ENCODE measurements around the gene DLG2. TPM values are rescaled to one million over a fixed set of nuclear protein-coding genes. Genes with fewer than 3 reads are reported as not detected.

Gene DLG2
- total and polyA plus RNA-seq, 2 of the 4 experiments (the other 2 are of a cell fraction), result 0.31 to 0.36 TPM

GRCh38 chr11:83697518-83697917 is 1929.6 kb downstream of the DLG2 start:
- H3K23ac ChIP-seq (ENCODE audit: low read depth, low read length), result no peak overlapping the region
- H2BK15ac ChIP-seq (ENCODE audit: low read depth, low read length), result no peak overlapping the region
- no peak overlapping the region for H3K4ac ChIP-seq (ENCODE audit: low read depth, low read length)
- H3K36me3 ChIP-seq (ENCODE audit: control insufficient read depth, insufficient read depth, low read length), result no peaks in the 10 kb centered on the region
- H4K5ac ChIP-seq (ENCODE audit: low read depth, low read length), result no peak overlapping the region
- H3K4me3 ChIP-seq (ENCODE audit: insufficient read depth, low read depth, low read length), result no peak overlapping the region
- intact Hi-C loops (cut with micrococcal nuclease) (no loop called here), in situ Hi-C loops (cut with MboI; ENCODE audit: low sequenced_read_pairs) (no loop called here), dilution Hi-C loops (cut with HindIII; ENCODE audit: low sequenced_read_pairs, unreplicated experiment) (no loop called here)
- H2AK9ac ChIP-seq (replicated peaks; ENCODE audit: low read depth, low read length, poor library complexity), result no peak overlapping the region
- H3K4me1 ChIP-seq (ENCODE audit: control insufficient read depth, insufficient read depth, low read length), result no peaks in the 10 kb centered on the region
- H3K9me3 ChIP-seq (ENCODE audit: control insufficient read depth, insufficient read depth, low read length), result no peaks in the 10 kb centered on the region
- no peak overlapping the region for H3K27ac ChIP-seq (ENCODE audit: insufficient read depth, low read length)
- no peaks in the 10 kb centered on the region for H3K9me1 ChIP-seq (ENCODE audit: insufficient read depth, low read length)
- no peak overlapping the region for H4K8ac ChIP-seq (ENCODE audit: low read depth in 2 of 2, low read length in 2 of 2)
- no peak overlapping the region for H4K91ac ChIP-seq (ENCODE audit: insufficient read depth, low read depth, low read length)
- no peak overlapping the region for H3K18ac ChIP-seq (ENCODE audit: low read depth, low read length)
- H3K4me2 ChIP-seq (ENCODE audit: low read depth, low read length), result no peak overlapping the region
- H2BK20ac ChIP-seq (ENCODE audit: low read depth, low read length), result no peak overlapping the region
- no peak overlapping the region for H2BK5ac ChIP-seq (ENCODE audit: low read depth, low read length, poor library complexity, severe bottlenecking)
- POLR2A ChIA-PET (ENCODE audit: unreplicated experiment), result no interaction called here
- no peak for ATAC-seq (ENCODE audit: low read depth)
- H3K14ac ChIP-seq (replicated peaks; ENCODE audit: low read depth, low read length), result no peak overlapping the region
- no peak overlapping the region for H3K56ac ChIP-seq (ENCODE audit: extremely low read depth, insufficient read depth, low read length)
- H2AFZ ChIP-seq (replicated peaks; ENCODE audit: low read length, poor library complexity), result no peak overlapping the region
- no peak for DNase-seq
- H3K27me3 ChIP-seq (ENCODE audit: control insufficient read depth, insufficient read depth, low read length), result peaks cover 2% of the 10 kb centered on the region
- no peaks in the 10 kb centered on the region for H4K20me1 ChIP-seq (ENCODE audit: insufficient read depth, low read length)
- no peak overlapping the region for H3K9ac ChIP-seq (ENCODE audit: low read depth, low read length)
- WGBS, 2 experiments (ENCODE audit: extremely low coverage in 2 of 2, insufficient read length in 1 of 2), result no CpG with 5 or more reads among the region's 2 CpGs
- no peak overlapping the region for H2AK5ac ChIP-seq (ENCODE audit: low read depth, low read length)
- CTCF ChIA-PET, result no interaction called here
- H3K79me1 ChIP-seq (ENCODE audit: low read depth in 1 of 2, low read length in 2 of 2), result no peaks in the 10 kb centered on the region
- H2BK120ac ChIP-seq (ENCODE audit: low read depth, low read length), result no peak overlapping the region
- BruUV-seq (replicated peaks), result no TSS peak
- TF ChIP-seq MAFK (IDR thresholded peaks at IDR 0.05; ENCODE audit: low read depth, low read length) (peak; percentile 94), NFE2L2 (IDR thresholded peaks at IDR 0.05; ENCODE audit: low read depth, low read length) (no peak)

Measured in IMR-90 (cell line).